ENCODE results near the gene NFX1.
"Not testable (repeated sequence)": the region's sequence is repeated elsewhere in the genome, so short reads cannot be mapped to it uniquely, and the experiment has no call there.

The NFX1 gene

GRCh38 chr9:33392591-33393021, 102.3 kb downstream of the NFX1 start:
- not testable (repeated sequence) for DNase-seq

GRCh38 chr9:33393581-33393980, 103.3 kb downstream of the NFX1 start:
- DNase-seq: no peak

GRCh38 chr9:33393986-33394385, 103.7 kb downstream of the NFX1 start:
- DNase-seq: not testable (repeated sequence)

GRCh38 chr9:33395159-33395879, 105.0 kb downstream of the NFX1 start:
- DNase-seq: not testable (repeated sequence)

GRCh38 chr9:33397801-33398200, 107.5 kb downstream of the NFX1 start:
- not testable (repeated sequence) for DNase-seq

- not testable (repeated sequence) for DNase-seq
Measured at GRCh38 chr9:33399047-33399446, 108.7 kb downstream of the NFX1 start.

- not testable (repeated sequence) for DNase-seq
Measured at GRCh38 chr9:33401809-33402208, 111.5 kb downstream of the NFX1 start.

- not testable (repeated sequence) for DNase-seq
Measured at GRCh38 chr9:33402371-33402770, 112.1 kb downstream of the NFX1 start, which contains the start of gene AQP7. Gene AQP7 (minus strand): TSS chr9:33402568. CDS start chr9:33401262, 1,306 bp downstream.

GRCh38 chr9:33403941-33404787, 113.8 kb downstream of the NFX1 start:
- DNase-seq: no peak

- no peak for DNase-seq
Measured at GRCh38 chr9:33404788-33405362, 114.6 kb downstream of the NFX1 start.

- no peak for DNase-seq
Measured at GRCh38 chr9:33407061-33407460, 116.7 kb downstream of the NFX1 start.

- DNase-seq: no peak
Measured at GRCh38 chr9:33408087-33408486, 117.8 kb downstream of the NFX1 start.

- no peak for DNase-seq
Measured at GRCh38 chr9:33414268-33414667, 124.0 kb downstream of the NFX1 start.

- DNase-seq: no peak
Measured at GRCh38 chr9:33414889-33415500, 124.7 kb downstream of the NFX1 start.

GRCh38 chr9:33415501-33416038, 125.3 kb downstream of the NFX1 start:
- peak; percentile 2 to 25 for DNase-seq

- no peak for DNase-seq
Measured at GRCh38 chr9:33416996-33417395, 126.7 kb downstream of the NFX1 start.

- no peak for DNase-seq
Measured at GRCh38 chr9:33418090-33418489, 127.8 kb downstream of the NFX1 start.

GRCh38 chr9:33419708-33420303, 129.5 kb downstream of the NFX1 start:
- DNase-seq: no peak
